ENCODE measurements around the gene GRM1. TPM values are rescaled to one million over a fixed set of nuclear protein-coding genes. Genes with fewer than 3 reads are reported as not detected.

The GRM1 gene
- total and polyA plus RNA-seq, 2 donors (not counting 3 experiments of a cell fraction or from before 2014, with no cell fraction given) = 0.07 TPM; not detected in 1

DNA sequence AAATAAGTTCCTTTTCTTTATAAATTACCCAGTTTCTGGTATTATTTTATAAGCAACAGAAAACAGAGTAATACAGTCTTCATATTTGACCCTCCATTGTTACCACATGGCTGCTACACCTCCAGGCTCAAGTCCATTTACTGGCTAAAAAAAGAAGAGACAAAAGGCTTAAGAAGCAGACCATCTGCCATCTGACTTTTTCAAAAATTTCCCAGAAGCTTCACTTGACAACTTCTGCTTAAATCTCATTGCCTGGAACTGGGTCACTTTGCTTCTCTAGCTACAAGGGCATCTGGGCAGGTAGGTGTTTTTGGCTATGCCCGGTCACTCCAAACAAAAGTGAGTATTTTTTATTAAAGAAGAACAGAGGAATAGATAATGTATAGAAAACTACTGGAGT lies 118.0 kb downstream of the GRM1 start:
- POLR2A ChIA-PET = no interaction called here
- Histone ChIP-seq H3K79me2 (ENCODE audit: control insufficient read depth, insufficient read depth, low read length) (no peaks in the 10 kb centered on the region), H3K27ac (ENCODE audit: insufficient read depth, low read depth, low read length) (no peak overlapping the region)

GRCh38 chr6:146149770-146150169 lies 120.9 kb downstream of the GRM1 start:
- no peak overlapping the region for H3K9ac ChIP-seq (replicated peaks; ENCODE audit: extremely low read depth, insufficient read depth, low read length)
- no TSS peak for BruUV-seq (replicated peaks)
- no peaks in the 10 kb centered on the region for H3K9me3 ChIP-seq (replicated peaks; ENCODE audit: control insufficient read depth, insufficient read depth, low read length)
- POLR2A ChIA-PET = no interaction called here
- H3K36me3 ChIP-seq (ENCODE audit: control insufficient read depth in 2 of 2, extremely low read depth in 1 of 2, insufficient read depth in 2 of 2, low read length in 2 of 2) = no peaks in the 10 kb centered on the region
- intact Hi-C loops (cut with micrococcal nuclease) (no loop called here), dilution Hi-C loops (cut with MboI; ENCODE audit: extremely low pct_ligation_motif_present, low sequenced_read_pairs) (no loop called here)
- H3K4me3 ChIP-seq (replicated peaks in 1 of 3; ENCODE audit: insufficient read depth in 1 of 3, low read depth in 1 of 3, low read length in 3 of 3) = no peak overlapping the region
- TF ChIP-seq POLR2AphosphoS5 (IDR thresholded peaks at IDR 0.05; ENCODE audit: insufficient read depth, low read depth, low read length) (no peak), CTCF (IDR thresholded peaks at IDR 0.05; ENCODE audit: extremely low read depth in 1 of 2, insufficient read depth in 1 of 2, low read depth in 1 of 2, low read length in 2 of 2) (no peak), MYC (IDR thresholded peaks at IDR 0.05; ENCODE audit: low read depth, low read length) (no peak), EZH2 (IDR thresholded peaks at IDR 0.05; ENCODE audit: borderline replicate concordance, low read depth, low read length, severe bottlenecking) (no peak), FOS (IDR thresholded peaks at IDR 0.05; ENCODE audit: borderline replicate concordance, insufficient read depth, low read length) (no peak), GATA2 (IDR thresholded peaks at IDR 0.05; ENCODE audit: insufficient read depth, insufficient read length, low read depth, low read length) (no peak), JUN (IDR thresholded peaks at IDR 0.05; ENCODE audit: borderline replicate concordance, insufficient read depth, insufficient read length, low read depth) (no peak), POLR2A (IDR thresholded peaks at IDR 0.05; ENCODE audit: low read depth, low read length) (no peak)
- TF ChIP-seq, protein P1, sequence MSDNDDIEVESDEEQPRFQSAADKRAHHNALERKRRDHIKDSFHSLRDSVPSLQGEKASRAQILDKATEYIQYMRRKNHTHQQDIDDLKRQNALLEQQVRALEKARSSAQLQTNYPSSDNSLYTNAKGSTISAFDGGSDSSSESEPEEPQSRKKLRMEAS (IDR thresholded peaks at IDR 0.05; ENCODE audit: insufficient read depth, insufficient read length) = no peak
- FAIRE-seq (no peak), DNase-seq (ENCODE audit: low read depth, low spot score) (no peak)
- no peaks in the 10 kb centered on the region for H4K20me1 ChIP-seq (replicated peaks; ENCODE audit: control insufficient read depth, extremely low read depth, insufficient read depth, low read length)
- CTCF ChIA-PET = no interaction called here
- H3K4me2 ChIP-seq (ENCODE audit: insufficient read depth, low read length) = no peak overlapping the region
- H3K27ac ChIP-seq (ENCODE audit: insufficient read depth, low read depth, low read length) = no peak overlapping the region
- no peaks in the 10 kb centered on the region for H3K79me2 ChIP-seq (ENCODE audit: control insufficient read depth, insufficient read depth, low read length)
- H3K4me1 ChIP-seq (ENCODE audit: control insufficient read depth, extremely low read depth, insufficient read depth, low read length) = no peaks in the 10 kb centered on the region
- H3K9me1 ChIP-seq (replicated peaks; ENCODE audit: control insufficient read depth, extremely low read depth, insufficient read depth, low read length) = no peaks in the 10 kb centered on the region
- no peak overlapping the region for H2AFZ ChIP-seq (ENCODE audit: low read depth, low read length)
- no peaks in the 10 kb centered on the region for H3K27me3 ChIP-seq (ENCODE audit: control insufficient read depth in 2 of 2, insufficient read depth in 2 of 2, low read length in 2 of 2)

More for the DNA sequence above, 118.0 kb downstream of the GRM1 start:
- H3K4me3 ChIP-seq (replicated peaks in 1 of 3; ENCODE audit: insufficient read depth in 1 of 3, low read depth in 1 of 3, low read length in 3 of 3) = no peak overlapping the region
- H4K20me1 ChIP-seq (replicated peaks; ENCODE audit: control insufficient read depth, extremely low read depth, insufficient read depth, low read length) = no peaks in the 10 kb centered on the region
- no peaks in the 10 kb centered on the region for H3K36me3 ChIP-seq (ENCODE audit: control insufficient read depth in 2 of 2, extremely low read depth in 1 of 2, insufficient read depth in 2 of 2, low read length in 2 of 2)
- no peak overlapping the region for H3K9ac ChIP-seq (replicated peaks; ENCODE audit: extremely low read depth, insufficient read depth, low read length)
- H3K27me3 ChIP-seq (ENCODE audit: control insufficient read depth in 2 of 2, insufficient read depth in 2 of 2, low read length in 2 of 2) = no peaks in the 10 kb centered on the region
- no peak for FAIRE-seq
- no TSS peak for BruUV-seq (replicated peaks)
- H3K9me3 ChIP-seq (replicated peaks; ENCODE audit: control insufficient read depth, insufficient read depth, low read length) = no peaks in the 10 kb centered on the region
- no peaks in the 10 kb centered on the region for H3K9me1 ChIP-seq (replicated peaks; ENCODE audit: control insufficient read depth, extremely low read depth, insufficient read depth, low read length)
- no peaks in the 10 kb centered on the region for H3K4me1 ChIP-seq (ENCODE audit: control insufficient read depth, extremely low read depth, insufficient read depth, low read length)
- no peak for DNase-seq (ENCODE audit: low read depth, low spot score)
- intact Hi-C loops (cut with micrococcal nuclease) = no loop called here
- dilution Hi-C loops (cut with MboI; ENCODE audit: extremely low pct_ligation_motif_present, low sequenced_read_pairs) = no loop called here
- CTCF ChIA-PET = no interaction called here
- H2AFZ ChIP-seq (ENCODE audit: low read depth, low read length) = no peak overlapping the region
- TF ChIP-seq CTCF (IDR thresholded peaks at IDR 0.05; ENCODE audit: extremely low read depth in 1 of 2, insufficient read depth in 1 of 2, low read depth in 1 of 2, low read length in 2 of 2) = no peak
- no peak for TF ChIP-seq EZH2 (IDR thresholded peaks at IDR 0.05; ENCODE audit: borderline replicate concordance, low read depth, low read length, severe bottlenecking)
- no peak for TF ChIP-seq JUN (IDR thresholded peaks at IDR 0.05; ENCODE audit: borderline replicate concordance, insufficient read depth, insufficient read length, low read depth)
- no peak overlapping the region for H3K4me2 ChIP-seq (ENCODE audit: insufficient read depth, low read length)

Measured in endothelial cell of umbilical vein (primary cell).